Suprapubic skin (tissue), 3 donors: ENCODE results near the gene SUPT20H.

Source experiments
- EP300 ChIP-seq: sonication (generic); formaldehyde crosslinking; IDR thresholded peaks from one replicate; pipeline ENCODE4 v1.6.1; 2017; ENCODE audit warnings: antibody characterized with exemption
- TF ChIP-seq, protein P1 (sequence below), 2 donors: fragments of 200-600 bp in 1 of 2; fragments of 450-650 bp in 1 of 2; sonication (generic) in 1 of 2; IDR thresholded peaks; one replicate each; pipeline ENCODE4 v1.5.1; 2016 to 2019; ENCODE audit warnings: antibody characterized with exemption in 2 of 2, mild to moderate bottlenecking in 1 of 2, moderate library complexity in 1 of 2

GRCh38 chr13:37058910-37059847 lies at the start of gene SUPT20H:
- TF ChIP-seq EP300, result no peak
- TF ChIP-seq, protein P1, sequence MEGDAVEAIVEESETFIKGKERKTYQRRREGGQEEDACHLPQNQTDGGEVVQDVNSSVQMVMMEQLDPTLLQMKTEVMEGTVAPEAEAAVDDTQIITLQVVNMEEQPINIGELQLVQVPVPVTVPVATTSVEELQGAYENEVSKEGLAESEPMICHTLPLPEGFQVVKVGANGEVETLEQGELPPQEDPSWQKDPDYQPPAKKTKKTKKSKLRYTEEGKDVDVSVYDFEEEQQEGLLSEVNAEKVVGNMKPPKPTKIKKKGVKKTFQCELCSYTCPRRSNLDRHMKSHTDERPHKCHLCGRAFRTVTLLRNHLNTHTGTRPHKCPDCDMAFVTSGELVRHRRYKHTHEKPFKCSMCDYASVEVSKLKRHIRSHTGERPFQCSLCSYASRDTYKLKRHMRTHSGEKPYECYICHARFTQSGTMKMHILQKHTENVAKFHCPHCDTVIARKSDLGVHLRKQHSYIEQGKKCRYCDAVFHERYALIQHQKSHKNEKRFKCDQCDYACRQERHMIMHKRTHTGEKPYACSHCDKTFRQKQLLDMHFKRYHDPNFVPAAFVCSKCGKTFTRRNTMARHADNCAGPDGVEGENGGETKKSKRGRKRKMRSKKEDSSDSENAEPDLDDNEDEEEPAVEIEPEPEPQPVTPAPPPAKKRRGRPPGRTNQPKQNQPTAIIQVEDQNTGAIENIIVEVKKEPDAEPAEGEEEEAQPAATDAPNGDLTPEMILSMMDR (IDR thresholded peaks at IDR 0.05), result no peak
